ENCODE data around the gene FITM1. TPM values are rescaled to one million over a fixed set of nuclear protein-coding genes. Genes with fewer than 3 reads are reported as not detected.

The FITM1 gene
- polyA plus RNA-seq, 2 of the 4 experiments (the other 2 are of a cell fraction): 0.06 TPM; not detected in 1

DNA sequence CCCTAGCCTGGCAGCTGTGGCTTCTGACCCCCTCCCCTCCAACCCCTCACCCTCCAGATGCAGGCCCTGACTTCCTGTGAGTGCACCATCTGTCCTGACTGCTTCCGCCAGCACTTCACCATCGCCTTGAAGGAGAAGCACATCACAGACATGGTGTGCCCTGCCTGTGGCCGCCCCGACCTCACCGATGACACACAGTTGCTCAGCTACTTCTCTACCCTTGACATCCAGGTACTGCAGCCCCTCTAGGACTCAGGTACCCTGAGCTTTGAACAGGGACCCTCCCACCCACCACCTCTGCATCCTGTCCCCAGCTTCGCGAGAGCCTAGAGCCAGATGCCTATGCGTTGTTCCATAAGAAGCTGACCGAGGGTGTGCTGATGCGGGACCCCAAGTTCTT, 24.6 kb downstream of the FITM1 start:
- Histone ChIP-seq H3K27ac (no peak overlapping the region), H3K9me3 (no peaks in the 10 kb centered on the region), H3K4me3 (no peak overlapping the region), H3K4me1 (peaks cover 5% of the 10 kb centered on the region; the same call in 2 of the 3 replicates), H3K4me2 (no peak overlapping the region)
- CTCF ChIA-PET: interaction anchor here (0.6 to 4.3 kb wide), 10 partner anchors 8 to 97 kb away, joined by 3 to 15 read pairs (median 3); partner anchors contain the start of genes PSME2 and RNF31
- FAIRE-seq: no peak
- DNase-seq (ENCODE audit: low read depth in 1 of 2, low spot score in 1 of 2): no peak
- TF ChIP-seq RAD21 (conservative IDR thresholded peaks at IDR 0.05 in 1 of 2, IDR thresholded peaks at IDR 0.05 in 1 of 2) (no peak), CBX8 (IDR thresholded peaks at IDR 0.05) (no peak), TP53 (CRISPR knock-in tag; IDR thresholded peaks at IDR 0.05) (no peak), MAZ (IDR thresholded peaks at IDR 0.05; ENCODE audit: borderline replicate concordance, low read depth, low read length) (no peak), SMC3 (IDR thresholded peaks at IDR 0.05) (no peak), TFCP2L1 (CRISPR knock-in tag; IDR thresholded peaks at IDR 0.05) (no peak), CEBPB (IDR thresholded peaks at IDR 0.05) (no peak)
- TF ChIP-seq, protein P1, sequence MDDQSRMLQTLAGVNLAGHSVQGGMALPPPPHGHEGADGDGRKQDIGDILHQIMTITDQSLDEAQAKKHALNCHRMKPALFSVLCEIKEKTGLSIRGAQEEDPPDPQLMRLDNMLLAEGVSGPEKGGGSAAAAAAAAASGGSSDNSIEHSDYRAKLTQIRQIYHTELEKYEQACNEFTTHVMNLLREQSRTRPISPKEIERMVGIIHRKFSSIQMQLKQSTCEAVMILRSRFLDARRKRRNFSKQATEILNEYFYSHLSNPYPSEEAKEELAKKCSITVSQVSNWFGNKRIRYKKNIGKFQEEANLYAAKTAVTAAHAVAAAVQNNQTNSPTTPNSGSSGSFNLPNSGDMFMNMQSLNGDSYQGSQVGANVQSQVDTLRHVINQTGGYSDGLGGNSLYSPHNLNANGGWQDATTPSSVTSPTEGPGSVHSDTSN (IDR thresholded peaks at IDR 0.05): no peak
- TF ChIP-seq, protein P2, sequence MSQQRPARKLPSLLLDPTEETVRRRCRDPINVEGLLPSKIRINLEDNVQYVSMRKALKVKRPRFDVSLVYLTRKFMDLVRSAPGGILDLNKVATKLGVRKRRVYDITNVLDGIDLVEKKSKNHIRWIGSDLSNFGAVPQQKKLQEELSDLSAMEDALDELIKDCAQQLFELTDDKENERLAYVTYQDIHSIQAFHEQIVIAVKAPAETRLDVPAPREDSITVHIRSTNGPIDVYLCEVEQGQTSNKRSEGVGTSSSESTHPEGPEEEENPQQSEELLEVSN (IDR thresholded peaks at IDR 0.05; ENCODE audit: borderline replicate concordance, low read depth): no peak
- TF ChIP-seq, protein P3, sequence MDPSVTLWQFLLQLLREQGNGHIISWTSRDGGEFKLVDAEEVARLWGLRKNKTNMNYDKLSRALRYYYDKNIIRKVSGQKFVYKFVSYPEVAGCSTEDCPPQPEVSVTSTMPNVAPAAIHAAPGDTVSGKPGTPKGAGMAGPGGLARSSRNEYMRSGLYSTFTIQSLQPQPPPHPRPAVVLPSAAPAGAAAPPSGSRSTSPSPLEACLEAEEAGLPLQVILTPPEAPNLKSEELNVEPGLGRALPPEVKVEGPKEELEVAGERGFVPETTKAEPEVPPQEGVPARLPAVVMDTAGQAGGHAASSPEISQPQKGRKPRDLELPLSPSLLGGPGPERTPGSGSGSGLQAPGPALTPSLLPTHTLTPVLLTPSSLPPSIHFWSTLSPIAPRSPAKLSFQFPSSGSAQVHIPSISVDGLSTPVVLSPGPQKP (IDR thresholded peaks at IDR 0.05; ENCODE audit: low read depth, low read length): no peak
- WGBS (ENCODE audit: missing lambda C conversion rate): 100% methylated on average over 10 of the region's 10 CpGs
- ATAC-seq: no peak
- POLR2A ChIA-PET: interaction anchor here (0.7 kb wide), 1 partner anchor 14 kb away, joined by 3 read pairs; the partner anchor contains the start of gene EMC9

DNA sequence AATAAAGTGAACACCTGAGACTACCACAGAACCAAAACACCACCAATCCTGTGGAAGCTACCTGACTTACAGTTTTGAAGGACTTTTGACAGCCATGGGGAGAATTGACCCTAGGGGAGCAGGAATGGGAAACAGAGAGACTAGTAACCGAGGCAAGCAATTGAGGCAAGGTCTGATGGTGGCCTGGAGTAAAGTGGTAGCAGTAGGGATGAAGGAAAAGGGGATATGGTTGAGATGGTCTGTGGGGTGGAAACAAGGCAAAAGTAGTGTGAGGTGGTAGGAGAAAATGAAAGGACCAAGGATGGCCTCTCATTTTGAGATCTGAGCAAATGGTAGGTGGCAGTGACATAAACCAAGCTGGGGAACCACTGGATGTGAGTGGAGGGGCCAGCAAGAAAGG, 26.4 kb downstream of the FITM1 start:
- H3K4me1 ChIP-seq: peaks cover 20% of the 10 kb centered on the region
- TF ChIP-seq ZSCAN20 (CRISPR knock-in tag; IDR thresholded peaks at IDR 0.05): no peak
- no peak for TF ChIP-seq SREBF2 (IDR thresholded peaks at IDR 0.05)
- TF ChIP-seq, protein P4, sequence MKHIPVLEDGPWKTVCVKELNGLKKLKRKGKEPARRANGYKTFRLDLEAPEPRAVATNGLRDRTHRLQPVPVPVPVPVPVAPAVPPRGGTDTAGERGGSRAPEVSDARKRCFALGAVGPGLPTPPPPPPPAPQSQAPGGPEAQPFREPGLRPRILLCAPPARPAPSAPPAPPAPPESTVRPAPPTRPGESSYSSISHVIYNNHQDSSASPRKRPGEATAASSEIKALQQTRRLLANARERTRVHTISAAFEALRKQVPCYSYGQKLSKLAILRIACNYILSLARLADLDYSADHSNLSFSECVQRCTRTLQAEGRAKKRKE (CRISPR knock-in tag; IDR thresholded peaks at IDR 0.05; ENCODE audit: low read depth): no peak
- TF ChIP-seq CHD4 (IDR thresholded peaks at IDR 0.05; ENCODE audit: borderline replicate concordance): no peak
- TF ChIP-seq, protein P5, sequence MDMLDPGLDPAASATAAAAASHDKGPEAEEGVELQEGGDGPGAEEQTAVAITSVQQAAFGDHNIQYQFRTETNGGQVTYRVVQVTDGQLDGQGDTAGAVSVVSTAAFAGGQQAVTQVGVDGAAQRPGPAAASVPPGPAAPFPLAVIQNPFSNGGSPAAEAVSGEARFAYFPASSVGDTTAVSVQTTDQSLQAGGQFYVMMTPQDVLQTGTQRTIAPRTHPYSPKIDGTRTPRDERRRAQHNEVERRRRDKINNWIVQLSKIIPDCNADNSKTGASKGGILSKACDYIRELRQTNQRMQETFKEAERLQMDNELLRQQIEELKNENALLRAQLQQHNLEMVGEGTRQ (IDR thresholded peaks at IDR 0.05): no peak
- no peak for TF ChIP-seq NPAS2 (CRISPR knock-in tag; IDR thresholded peaks at IDR 0.05; ENCODE audit: borderline replicate concordance)
- TF ChIP-seq ZC3H11A (IDR thresholded peaks at IDR 0.05): no peak
- no peak for TF ChIP-seq BHLHE40 (IDR thresholded peaks at IDR 0.05; ENCODE audit: low read depth, low read length)
- TF ChIP-seq MYC (IDR thresholded peaks at IDR 0.05; ENCODE audit: borderline replicate concordance, low read length): no peak
- no peak for TF ChIP-seq SMC3 (IDR thresholded peaks at IDR 0.05)
- no peak for TF ChIP-seq TP53 (CRISPR knock-in tag; IDR thresholded peaks at IDR 0.05)
- TF ChIP-seq, protein P2 (IDR thresholded peaks at IDR 0.05; ENCODE audit: borderline replicate concordance, low read depth): no peak
- TF ChIP-seq CEBPB (IDR thresholded peaks at IDR 0.05): no peak
- no peak for TF ChIP-seq RARB (CRISPR knock-in tag; IDR thresholded peaks at IDR 0.05)
- TF ChIP-seq HOXB13 (CRISPR knock-in tag; IDR thresholded peaks at IDR 0.05; ENCODE audit: low read depth): no peak
- no peak overlapping the region for H3K4me2 ChIP-seq
- no peak overlapping the region for H3K27ac ChIP-seq
- DNase-seq (ENCODE audit: low read depth in 1 of 2, low spot score in 1 of 2) (no peak), FAIRE-seq (no peak), ATAC-seq (no peak)
- ChIA-PET CTCF (interaction anchor here (0.9 to 4.3 kb wide), 3 partner anchors 11 to 48 kb away, joined by 3 to 15 read pairs (median 3); partner anchors contain the start of gene PSME2), POLR2A (interaction anchor here (0.9 kb wide), 1 partner anchor 10 kb away, joined by 3 read pairs; the partner anchor contains the start of gene PSME2)
- no peaks in the 10 kb centered on the region for H3K9me3 ChIP-seq
- no peak overlapping the region for H3K4me3 ChIP-seq
- WGBS (ENCODE audit: missing lambda C conversion rate): 93% methylated on average over 1 of the region's 1 CpG

Data from A549 (cell line).